Measurements from ENCODE around the gene EFCAB13.

Gene EFCAB13

GRCh38 chr17:47287068-47287467 lies 36.7 kb upstream of the EFCAB13 start:
- H3K4me3 ChIP-seq (ENCODE audit: control insufficient read depth, low read depth, low read length): no peak overlapping the region
- TF ChIP-seq, protein P1, sequence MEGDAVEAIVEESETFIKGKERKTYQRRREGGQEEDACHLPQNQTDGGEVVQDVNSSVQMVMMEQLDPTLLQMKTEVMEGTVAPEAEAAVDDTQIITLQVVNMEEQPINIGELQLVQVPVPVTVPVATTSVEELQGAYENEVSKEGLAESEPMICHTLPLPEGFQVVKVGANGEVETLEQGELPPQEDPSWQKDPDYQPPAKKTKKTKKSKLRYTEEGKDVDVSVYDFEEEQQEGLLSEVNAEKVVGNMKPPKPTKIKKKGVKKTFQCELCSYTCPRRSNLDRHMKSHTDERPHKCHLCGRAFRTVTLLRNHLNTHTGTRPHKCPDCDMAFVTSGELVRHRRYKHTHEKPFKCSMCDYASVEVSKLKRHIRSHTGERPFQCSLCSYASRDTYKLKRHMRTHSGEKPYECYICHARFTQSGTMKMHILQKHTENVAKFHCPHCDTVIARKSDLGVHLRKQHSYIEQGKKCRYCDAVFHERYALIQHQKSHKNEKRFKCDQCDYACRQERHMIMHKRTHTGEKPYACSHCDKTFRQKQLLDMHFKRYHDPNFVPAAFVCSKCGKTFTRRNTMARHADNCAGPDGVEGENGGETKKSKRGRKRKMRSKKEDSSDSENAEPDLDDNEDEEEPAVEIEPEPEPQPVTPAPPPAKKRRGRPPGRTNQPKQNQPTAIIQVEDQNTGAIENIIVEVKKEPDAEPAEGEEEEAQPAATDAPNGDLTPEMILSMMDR (IDR thresholded peaks at IDR 0.05; ENCODE audit: control insufficient read depth, insufficient read depth, low read depth, low read length, missing control alignments): no peak
- no peak for DNase-seq (ENCODE audit: low read depth)

GRCh38 chr17:47287639-47288038 lies 36.1 kb upstream of the EFCAB13 start:
- TF ChIP-seq, protein P1 (IDR thresholded peaks at IDR 0.05; ENCODE audit: control insufficient read depth, insufficient read depth, low read depth, low read length, missing control alignments): no peak
- DNase-seq (ENCODE audit: low read depth): no peak
- H3K4me3 ChIP-seq (ENCODE audit: control insufficient read depth, low read depth, low read length): no peak overlapping the region

DNA sequence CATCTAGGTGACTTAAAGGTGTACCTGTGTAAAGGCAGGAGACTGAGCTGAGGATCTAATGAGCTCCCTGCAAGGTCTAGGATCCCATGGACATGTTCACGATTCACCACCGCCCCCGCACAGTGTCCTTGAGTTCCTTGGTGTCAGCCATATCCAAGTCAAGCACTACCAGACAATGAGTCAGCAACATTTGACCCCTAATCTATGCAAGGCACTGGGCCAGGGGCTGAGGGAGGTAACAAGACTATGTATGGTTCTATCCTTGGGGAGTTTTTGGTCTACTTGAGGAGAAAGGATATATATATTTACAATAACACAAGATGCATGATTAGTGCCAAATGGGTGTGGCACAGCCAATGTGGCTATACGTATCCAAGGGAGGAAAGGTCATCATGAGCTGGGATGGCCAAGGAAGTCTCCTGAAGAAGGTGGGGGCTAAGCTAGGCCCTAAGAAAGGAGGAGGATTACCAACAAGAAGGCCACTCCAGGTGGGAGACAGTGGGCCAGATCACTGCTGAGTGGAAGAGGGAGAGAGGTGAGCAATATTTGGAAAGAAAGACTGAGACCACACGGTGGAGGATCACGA lies 35.1 kb upstream of the EFCAB13 start:
- no peak for DNase-seq (ENCODE audit: low read depth)
- no peak overlapping the region for H3K4me3 ChIP-seq (ENCODE audit: control insufficient read depth, low read depth, low read length)
- TF ChIP-seq, protein P1 (IDR thresholded peaks at IDR 0.05; ENCODE audit: control insufficient read depth, insufficient read depth, low read depth, low read length, missing control alignments): no peak

- TF ChIP-seq, protein P1 (IDR thresholded peaks at IDR 0.05; ENCODE audit: control insufficient read depth, insufficient read depth, low read depth, low read length, missing control alignments): no peak
- DNase-seq (ENCODE audit: low read depth): no peak
- H3K4me3 ChIP-seq (ENCODE audit: control insufficient read depth, low read depth, low read length): no peak overlapping the region
Measured at GRCh38 chr17:47289302-47289701, 34.5 kb upstream of the EFCAB13 start.

DNA sequence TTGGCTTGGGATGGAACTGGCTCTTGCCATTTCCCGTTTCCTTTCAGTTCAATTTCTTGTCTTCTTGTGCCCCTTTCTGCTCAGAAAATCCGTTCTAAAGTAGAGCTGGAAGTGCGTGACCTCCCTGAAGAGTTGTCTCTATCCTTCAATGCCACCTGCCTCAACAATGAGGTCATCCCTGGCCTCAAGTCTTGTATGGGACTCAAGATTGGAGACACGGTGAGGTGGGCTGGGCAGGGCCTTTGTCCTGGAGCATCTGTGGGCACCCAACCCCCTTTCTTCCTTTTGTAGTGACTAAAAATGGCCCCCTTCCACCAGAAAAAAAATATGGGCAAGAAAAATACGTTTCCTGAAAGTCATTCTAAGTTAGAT lies 32.9 kb upstream of the EFCAB13 start:
- TF ChIP-seq, protein P1 (IDR thresholded peaks at IDR 0.05; ENCODE audit: control insufficient read depth, insufficient read depth, low read depth, low read length, missing control alignments): no peak
- DNase-seq (ENCODE audit: low read depth): no peak
- no peak overlapping the region for H3K4me3 ChIP-seq (ENCODE audit: control insufficient read depth, low read depth, low read length)

DNA sequence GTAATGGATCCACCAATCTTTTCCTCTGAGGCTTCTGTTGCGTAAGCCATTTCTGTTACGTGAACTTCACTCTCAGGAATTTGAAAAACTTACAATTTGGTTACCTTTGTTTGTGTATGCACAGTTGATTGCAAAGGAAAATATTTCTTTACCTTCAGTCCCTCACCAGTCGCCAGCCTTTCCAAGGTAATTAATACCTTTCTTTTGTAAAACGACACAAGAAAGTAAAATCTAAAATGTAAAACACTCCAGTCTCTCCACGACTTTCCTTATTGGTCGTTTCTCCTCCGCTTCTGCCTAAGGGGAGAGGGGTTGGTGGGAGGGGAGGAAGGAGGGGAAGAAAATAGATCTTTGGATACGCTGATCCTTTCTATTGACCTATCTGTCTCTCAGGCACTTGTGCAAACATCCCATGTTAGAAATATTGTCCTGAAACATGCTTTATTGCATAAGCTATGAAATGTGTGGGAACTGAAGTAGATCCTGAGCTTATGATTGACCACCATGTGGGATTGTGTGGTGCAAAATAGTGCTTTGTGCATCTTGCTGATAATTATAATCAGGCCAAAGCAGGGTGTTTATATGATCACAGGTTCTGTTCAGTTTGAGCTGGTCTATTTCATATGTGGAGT lies 32.4 kb upstream of the EFCAB13 start:
- no peak for DNase-seq (ENCODE audit: low read depth)
- TF ChIP-seq, protein P1 (IDR thresholded peaks at IDR 0.05; ENCODE audit: control insufficient read depth, insufficient read depth, low read depth, low read length, missing control alignments): no peak
- H3K4me3 ChIP-seq (ENCODE audit: control insufficient read depth, low read depth, low read length): no peak overlapping the region

All from AG09309 (cell line).